ENCODE measurements around the gene HDGFL3. TPM values are rescaled to one million over a fixed set of nuclear protein-coding genes. Genes with fewer than 3 reads are reported as not detected.

Gene HDGFL3
- total RNA-seq, 2 donors from 2014 or later, result 22.8 to 58.2 TPM

DNA sequence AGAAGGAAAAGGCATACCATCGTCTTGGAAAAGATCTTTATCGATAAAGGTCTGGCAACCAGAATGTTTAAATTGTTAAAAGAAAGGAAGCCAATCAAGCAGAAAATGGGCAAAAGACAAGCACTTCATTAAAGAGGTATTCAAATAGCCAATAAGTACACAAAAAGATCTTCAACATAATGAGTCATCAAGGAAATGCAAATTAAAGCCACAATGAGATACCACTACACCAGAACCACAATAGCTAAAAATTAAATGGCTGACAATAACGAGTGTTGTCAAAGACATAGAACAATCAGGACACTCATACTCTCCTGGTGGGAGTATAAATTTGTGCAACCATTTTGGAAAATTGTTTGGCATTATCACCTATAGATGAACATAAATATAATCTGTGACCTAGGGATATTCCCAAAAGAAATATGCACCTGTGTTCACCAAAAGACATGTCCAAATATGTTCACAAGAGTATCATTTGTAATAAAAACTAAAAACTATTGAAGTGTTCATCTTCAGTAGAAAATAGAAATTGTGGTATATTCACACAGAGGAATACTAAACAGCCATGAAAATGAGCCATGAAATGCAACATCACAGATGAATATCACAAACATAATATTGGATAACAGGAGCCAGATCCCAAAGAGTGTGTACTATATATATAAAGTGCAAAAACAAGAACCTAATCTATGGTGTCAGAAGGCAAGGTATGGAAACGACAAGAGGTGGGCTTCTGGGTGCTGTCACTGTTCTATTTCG lies 126.2 kb downstream of the HDGFL3 start:
- no peak overlapping the region for H3K4me3 Mint-ChIP-seq
- ATAC-seq (replicated peaks in 1 of 2), result peak in 1 of 2 donors; percentile 38
- no peaks in the 10 kb centered on the region for H3K36me3 Mint-ChIP-seq (ENCODE audit: insufficient read depth in 2 of 2)
- no peak overlapping the region for H3K27ac Mint-ChIP-seq
- no peak for DNase-seq
- no peaks in the 10 kb centered on the region for H3K4me1 Mint-ChIP-seq (ENCODE audit: low read depth)
- H3K9me3 Mint-ChIP-seq, result peaks cover 0 to 2% of the 10 kb centered on the region in 2 donors
- peaks cover 24% of the 10 kb centered on the region for H3K27me3 Mint-ChIP-seq (ENCODE audit: low read depth)

DNA sequence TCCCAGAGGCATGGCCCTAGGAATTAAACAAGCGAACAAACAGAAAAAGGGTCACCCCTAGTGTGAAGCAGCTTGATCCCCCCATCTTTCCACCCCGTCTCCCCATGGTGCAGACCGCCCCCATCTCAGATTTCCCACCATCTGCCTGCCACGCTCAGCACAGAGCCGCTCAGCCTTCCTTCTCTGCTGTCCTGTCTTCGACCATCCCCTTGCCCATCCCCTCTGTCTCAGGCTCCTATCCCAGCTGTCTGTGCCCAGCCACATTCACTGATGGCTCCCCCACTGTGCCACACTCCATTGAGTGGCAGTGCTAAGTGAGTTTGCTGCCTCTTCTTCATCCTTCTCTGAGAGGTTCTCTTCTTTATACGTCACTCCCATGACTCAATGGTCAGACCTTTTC lies 128.9 kb downstream of the HDGFL3 start:
- ATAC-seq (replicated peaks in 1 of 2) (no peak), DNase-seq (no peak)
- Mint-ChIP-seq H3K9me3 (peaks cover 2 to 5% of the 10 kb centered on the region in 2 donors), H3K4me3 (no peak overlapping the region), H3K27me3 (ENCODE audit: low read depth) (peaks cover 24% of the 10 kb centered on the region), H3K27ac (no peak overlapping the region), H3K4me1 (ENCODE audit: low read depth) (no peaks in the 10 kb centered on the region), H3K36me3 (ENCODE audit: insufficient read depth in 2 of 2) (peaks cover 3 to 5% of the 10 kb centered on the region in 2 donors)

Other genes with a start within 250 kb of the HDGFL3 start
- gene RAMAC, start 221.6 kb downstream of the HDGFL3 start, total RNA-seq, result 10 to 100 TPM; 14.0 to 16.0 TPM
- 10 to 100 TPM; 31.5 to 40.8 TPM for gene C15orf40, start 196.2 kb downstream of the HDGFL3 start, total RNA-seq
- 10 to 100 TPM; 65.0 to 65.7 TPM for gene BTBD1, start 140.6 kb downstream of the HDGFL3 start, total RNA-seq
- 10 to 100 TPM; 25.1 to 31.8 TPM for gene TM6SF1, start 100.2 kb downstream of the HDGFL3 start, total RNA-seq
- not detected for gene BNC1, start 76.8 kb upstream of the HDGFL3 start, total RNA-seq
- under 1 TPM in 1 of 2 donors, not detected in 1; 0.19 TPM for gene SH3GL3, start 239.5 kb upstream of the HDGFL3 start, total RNA-seq